ENCODE results near the gene GNAT3. TPM values are rescaled to one million over a fixed set of nuclear protein-coding genes. Genes with fewer than 3 reads are reported as not detected.

Gene GNAT3
- total RNA-seq, 1 donor from 2014 or later = not detected

DNA sequence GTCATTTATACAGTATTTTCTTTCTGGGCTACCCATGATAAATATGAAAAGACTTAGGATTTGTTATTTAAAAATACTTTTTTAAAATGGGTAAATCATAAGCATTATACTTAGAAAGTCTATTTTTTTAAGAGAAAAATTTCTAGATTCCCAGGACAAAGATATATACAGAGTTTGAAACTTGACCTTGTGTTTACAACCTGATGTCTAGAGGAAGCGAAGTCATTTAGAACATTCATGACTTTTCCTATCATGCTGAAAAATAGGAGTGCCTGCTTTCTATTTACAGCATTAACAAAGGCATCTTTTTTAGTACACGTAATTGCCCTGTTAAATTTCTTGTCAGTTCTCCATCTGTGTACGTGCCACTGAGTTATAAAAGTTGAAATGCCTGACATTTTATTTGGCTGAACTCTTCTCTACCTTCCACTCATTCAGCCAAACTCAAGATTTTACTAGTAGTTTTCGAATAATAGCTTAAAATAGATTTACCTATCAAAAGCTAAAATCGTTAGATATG, 23.0 kb downstream of the GNAT3 start:
- H3K36me3 Mint-ChIP-seq (ENCODE audit: low read depth, unreplicated experiment) = no peaks in the 10 kb centered on the region
- H3K9me3 Mint-ChIP-seq (ENCODE audit: unreplicated experiment) = no peaks in the 10 kb centered on the region
- Histone ChIP-seq H4K20me1 (ENCODE audit: insufficient read depth, low read length) (no peaks in the 10 kb centered on the region), H3K9ac (ENCODE audit: low read length) (no peak overlapping the region), H3K4me3 (ENCODE audit: insufficient read depth, low read depth, low read length) (no peak overlapping the region), H3K9me3 (ENCODE audit: insufficient read depth, low read depth, low read length) (no peaks in the 10 kb centered on the region), H3K27me3 (ENCODE audit: insufficient read depth, low read length) (no peaks in the 10 kb centered on the region), H3K79me2 (ENCODE audit: insufficient read depth, low read length) (no peaks in the 10 kb centered on the region), H3K36me3 (ENCODE audit: insufficient read depth, low read length) (no peaks in the 10 kb centered on the region), H3K4me2 (ENCODE audit: low read length) (no peak overlapping the region), H2AFZ (ENCODE audit: low read depth, low read length) (no peak overlapping the region), H3K27ac (ENCODE audit: low read depth, low read length) (no peak overlapping the region), H3K4me1 (ENCODE audit: insufficient read depth, low read length) (no peaks in the 10 kb centered on the region)
- no peaks in the 10 kb centered on the region for H3K27me3 Mint-ChIP-seq (ENCODE audit: low read depth, unreplicated experiment)
- no peak overlapping the region for H3K4me3 Mint-ChIP-seq (ENCODE audit: unreplicated experiment)
- no peak overlapping the region for H3K27ac Mint-ChIP-seq (ENCODE audit: unreplicated experiment)
- H3K4me1 Mint-ChIP-seq (ENCODE audit: low read depth, unreplicated experiment) = no peaks in the 10 kb centered on the region
- no peak for DNase-seq (ENCODE audit: low read depth)
- FAIRE-seq = no peak
- TF ChIP-seq EZH2 (IDR thresholded peaks at IDR 0.05; ENCODE audit: insufficient read depth, low read length) = no peak
- TF ChIP-seq CTCF (IDR thresholded peaks at IDR 0.05; ENCODE audit: insufficient read depth, low read depth, low read length) = no peak

DNA sequence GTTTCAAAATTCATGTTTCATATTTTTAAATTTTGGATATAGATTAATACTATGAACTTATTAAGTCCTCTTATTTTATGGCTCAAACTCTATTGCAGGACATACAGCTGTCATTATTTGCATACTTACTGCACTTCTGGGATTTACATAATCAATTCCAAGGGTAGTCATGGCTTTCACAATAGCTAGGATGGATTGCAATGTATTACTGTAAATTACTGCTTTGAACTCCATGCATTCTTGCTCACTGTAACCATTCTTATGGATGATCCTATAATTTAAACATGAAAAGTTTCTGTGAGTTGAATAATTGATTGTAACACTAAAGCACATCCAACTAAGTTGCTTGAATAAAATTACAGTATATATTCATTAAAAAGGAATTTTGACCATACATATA, 23.5 kb downstream of the GNAT3 start:
- H2AFZ ChIP-seq (ENCODE audit: low read depth, low read length) = no peak overlapping the region
- no peak overlapping the region for H3K4me2 ChIP-seq (ENCODE audit: low read length)
- H3K27me3 ChIP-seq (ENCODE audit: insufficient read depth, low read length) = no peaks in the 10 kb centered on the region
- no peaks in the 10 kb centered on the region for H4K20me1 ChIP-seq (ENCODE audit: insufficient read depth, low read length)
- Mint-ChIP-seq H3K9me3 (ENCODE audit: unreplicated experiment) (no peaks in the 10 kb centered on the region), H3K27ac (ENCODE audit: unreplicated experiment) (no peak overlapping the region), H3K36me3 (ENCODE audit: low read depth, unreplicated experiment) (peaks cover 1% of the 10 kb centered on the region), H3K27me3 (ENCODE audit: low read depth, unreplicated experiment) (no peaks in the 10 kb centered on the region), H3K4me1 (ENCODE audit: low read depth, unreplicated experiment) (peaks cover 2% of the 10 kb centered on the region), H3K4me3 (ENCODE audit: unreplicated experiment) (no peak overlapping the region)
- H3K79me2 ChIP-seq (ENCODE audit: insufficient read depth, low read length) = no peaks in the 10 kb centered on the region
- H3K4me3 ChIP-seq (ENCODE audit: insufficient read depth, low read depth, low read length) = no peak overlapping the region
- no peak overlapping the region for H3K27ac ChIP-seq (ENCODE audit: low read depth, low read length)
- no peak overlapping the region for H3K9ac ChIP-seq (ENCODE audit: low read length)
- no peak for TF ChIP-seq CTCF (IDR thresholded peaks at IDR 0.05; ENCODE audit: insufficient read depth, low read depth, low read length)
- no peak for TF ChIP-seq EZH2 (IDR thresholded peaks at IDR 0.05; ENCODE audit: insufficient read depth, low read length)
- no peaks in the 10 kb centered on the region for H3K4me1 ChIP-seq (ENCODE audit: insufficient read depth, low read length)
- H3K9me3 ChIP-seq (ENCODE audit: insufficient read depth, low read depth, low read length) = no peaks in the 10 kb centered on the region
- DNase-seq (ENCODE audit: low read depth) = no peak
- H3K36me3 ChIP-seq (ENCODE audit: insufficient read depth, low read length) = no peaks in the 10 kb centered on the region
- FAIRE-seq = no peak

- Histone ChIP-seq H3K9ac (ENCODE audit: low read length) (no peak overlapping the region), H3K9me3 (ENCODE audit: insufficient read depth, low read depth, low read length) (no peaks in the 10 kb centered on the region), H4K20me1 (ENCODE audit: insufficient read depth, low read length) (no peaks in the 10 kb centered on the region), H2AFZ (ENCODE audit: low read depth, low read length) (no peak overlapping the region), H3K4me3 (ENCODE audit: insufficient read depth, low read depth, low read length) (no peak overlapping the region), H3K27me3 (ENCODE audit: insufficient read depth, low read length) (no peaks in the 10 kb centered on the region), H3K4me1 (ENCODE audit: insufficient read depth, low read length) (peaks cover 7% of the 10 kb centered on the region), H3K27ac (ENCODE audit: low read depth, low read length) (no peak overlapping the region), H3K4me2 (ENCODE audit: low read length) (no peak overlapping the region), H3K79me2 (ENCODE audit: insufficient read depth, low read length) (no peaks in the 10 kb centered on the region), H3K36me3 (ENCODE audit: insufficient read depth, low read length) (no peaks in the 10 kb centered on the region)
- no peak overlapping the region for H3K27ac Mint-ChIP-seq (ENCODE audit: unreplicated experiment)
- H3K4me3 Mint-ChIP-seq (ENCODE audit: unreplicated experiment) = no peak overlapping the region
- H3K4me1 Mint-ChIP-seq (ENCODE audit: low read depth, unreplicated experiment) = peaks cover 8% of the 10 kb centered on the region
- H3K9me3 Mint-ChIP-seq (ENCODE audit: unreplicated experiment) = no peaks in the 10 kb centered on the region
- TF ChIP-seq CTCF (IDR thresholded peaks at IDR 0.05; ENCODE audit: insufficient read depth, low read depth, low read length) = no peak
- TF ChIP-seq EZH2 (IDR thresholded peaks at IDR 0.05; ENCODE audit: insufficient read depth, low read length) = no peak
- H3K27me3 Mint-ChIP-seq (ENCODE audit: low read depth, unreplicated experiment) = no peaks in the 10 kb centered on the region
- no peak for DNase-seq (ENCODE audit: low read depth)
- peak; percentile 20 for FAIRE-seq
- peaks cover 1% of the 10 kb centered on the region for H3K36me3 Mint-ChIP-seq (ENCODE audit: low read depth, unreplicated experiment)
These were observed 26.1 kb downstream of the GNAT3 start for GRCh38 chr7:80485721-80486120.

All from astrocyte (in vitro differentiated cells and primary cell).